Adrenal gland (tissue), 12 donors: Measurements from ENCODE around the gene MAGI2. TPM values are rescaled to one million over a fixed set of nuclear protein-coding genes. Genes with fewer than 3 reads are reported as not detected.

Experiments used
- DNase-seq, 7 donors: peaks; one replicate each; pipeline ENCODE4 v3.0.0-alpha.2; 2019 to 2020
- H3K27ac ChIP-seq, 5 donors: fragments of 200-600 bp; sonication (generic) in 4 of 5; 1 replicate in 3 of 5; 2 replicates in 2 of 5; pipeline versions ENCODE4 v1.5.1 to v1.8.0; 2016 to 2020; ENCODE audit warnings: mild to moderate bottlenecking in 1 of 5
- H3K27me3 ChIP-seq: fragments of 200-600 bp; 2 replicates; pipeline ENCODE4 v1.8.0; 2021
- H3K36me3 ChIP-seq, 2 donors: fragments of 200-600 bp; replicated peaks in 1 of 2; 1 replicate in 1 of 2; 2 replicates in 1 of 2; pipeline versions ENCODE4 v1.5.1 to v1.8.0; 2018 to 2022
- H3K4me1 ChIP-seq, 2 donors: fragments of 200-600 bp; replicated peaks in 1 of 2; 1 replicate in 1 of 2; 2 replicates in 1 of 2; pipeline versions ENCODE4 v1.5.1 to v1.8.0; 2018 to 2021
- H3K4me3 ChIP-seq, 4 donors: fragments of 200-600 bp; sonication (generic) in 3 of 4; one replicate each; pipeline ENCODE4 v1.5.1; 2016 to 2018
- H3K9me3 ChIP-seq, 3 donors: fragments of 200-600 bp; sonication (generic) in 1 of 3; replicated peaks in 1 of 3; 1 replicate in 2 of 3; 2 replicates in 1 of 3; pipeline versions ENCODE4 v1.5.1 to v1.8.0; 2016 to 2021
- CTCF ChIP-seq, 6 experiments: fragments of 450-650 bp in 4 of 6; fragments of 200-600 bp in 2 of 6; sonication (generic) in 1 of 6; IDR thresholded peaks; 1 replicate in 5 of 6; 2 replicates in 1 of 6; pipeline versions ENCODE4 v1.5.1 to v1.8.0; 2016 to 2021; ENCODE audit warnings: antibody characterized with exemption in 6 of 6, mild to moderate bottlenecking in 2 of 6, moderate library complexity in 1 of 6
- POLR2A ChIP-seq, 2 donors: fragments of 450-650 bp; IDR thresholded peaks; one replicate each; pipeline ENCODE4 v1.6.1; 2017; ENCODE audit warnings: antibody characterized with exemption in 2 of 2, mild to moderate bottlenecking in 2 of 2, moderate library complexity in 1 of 2
- WGBS, 4 donors: extraction: QIAGEN DNeasy Blood & Tissue Kit in 2 of 4; methylation state at CpG; one replicate each; pipeline versions ENCODE4 v1.1.5 to v1.1.7; 2013 to 2017; 5-methylcytosine and 5-hydroxymethylcytosine counted together
- intact Hi-C, 2 donors: fragments of 100-400 bp; cut with DNase I; formaldehyde crosslinking; loops; one replicate each; pipeline versions ENCODE4 v1.14.1 to v1.15.0; 2022 to 2023
- polyA plus RNA-seq, 3 donors: library from polyadenylated mRNA; stranded (reverse); fragments of 200-250 nt in 2 of 3; fragments of 350-450 nt in 1 of 3; fragmentation: Illumina TruSeq in 1 of 3; extraction: RNeasy Lipid Tissue Mini Kit (QIAGEN cat#74804) in 1 of 3; gene quantifications; one replicate each; pipeline ENCODE4 v1.2.3, GENCODE V29; 2013 to 2014
- total RNA-seq, 9 donors: library from RNA; depleted of rRNA in 4 of 9; stranded (reverse); fragments of >200 nt in 4 of 9; fragments of 120-200 nt in 1 of 9; fragmentation: NEBNext Ultra II Directional in 1 of 9; extraction: Animal tissue kit (Norgen Biotek cat#: 25700) in 1 of 9; gene quantifications; one replicate each; pipeline versions ENCODE4 v1.1.0 to v1.2.4, GENCODE V29; 2013 to 2023
- donor health status: healthy with polysubstance abuse.
- donor health status: Bipolar disorder and iron deficiency.
- donor health status: DM: yes; HTN: yes; CAD: no.
- donor health status: DM: no; HTN: no; CAD: no.
- donor health status: DM: no; HTN: no; CAD: no.
- donor health status: DM: yes; HTN: yes; CAD: no.

The MAGI2 gene
- total and polyA plus RNA-seq, 12 donors = 3.2 to 37.1 (median 17.1) TPM

- Histone ChIP-seq H3K4me1 (no peaks in the 10 kb centered on the region), H3K27ac (no peak overlapping the region), H3K9me3 (no peaks in the 10 kb centered on the region), H3K36me3 (no peaks in the 10 kb centered on the region), H3K27me3 (no peaks in the 10 kb centered on the region), H3K4me3 (no peak overlapping the region)
- intact Hi-C loops = no loop called here
- DNase-seq = no peak
- 73 to 84% (median 79%) methylated on average over 2 of the region's 2 CpGs for WGBS, 4 donors
- TF ChIP-seq CTCF (IDR thresholded peaks at IDR 0.05) = no peak
- no peak for TF ChIP-seq POLR2A (IDR thresholded peaks at IDR 0.05)
These were observed 1009.2 kb downstream of the MAGI2 start for GRCh38 chr7:78444267-78444666.

- H3K9me3 ChIP-seq = no peaks in the 10 kb centered on the region
- no peak overlapping the region for H3K4me3 ChIP-seq
- H3K27ac ChIP-seq = no peak overlapping the region
- WGBS, 4 donors = 69 to 84% (median 71%) methylated on average over 4 of the region's 4 CpGs
- H3K27me3 ChIP-seq = no peaks in the 10 kb centered on the region
- no peak for DNase-seq
- H3K4me1 ChIP-seq = no peaks in the 10 kb centered on the region
- intact Hi-C loops = no loop called here
- no peak for TF ChIP-seq POLR2A (IDR thresholded peaks at IDR 0.05)
- TF ChIP-seq CTCF (IDR thresholded peaks at IDR 0.05) = no peak
- H3K36me3 ChIP-seq = no peaks in the 10 kb centered on the region
These were observed 1009.7 kb downstream of the MAGI2 start for GRCh38 chr7:78443811-78444210.

GRCh38 chr7:78441737-78442136 lies 1011.7 kb downstream of the MAGI2 start:
- 78 to 91% (median 84%) methylated on average over 2 of the region's 2 CpGs for WGBS, 4 donors
- intact Hi-C loops = no loop called here

GRCh38 chr7:78438433-78438832 lies 1015.0 kb downstream of the MAGI2 start:
- no peak for DNase-seq
- Histone ChIP-seq H3K4me1 (no peaks in the 10 kb centered on the region), H3K27ac (no peak overlapping the region), H3K27me3 (no peaks in the 10 kb centered on the region), H3K36me3 (no peaks in the 10 kb centered on the region), H3K9me3 (no peaks in the 10 kb centered on the region), H3K4me3 (no peak overlapping the region)
- intact Hi-C loops = no loop called here
- WGBS, 4 donors = 83 to 91% (median 91%) methylated on average over 7 of the region's 7 CpGs
- TF ChIP-seq POLR2A (IDR thresholded peaks at IDR 0.05) = no peak
- TF ChIP-seq CTCF (IDR thresholded peaks at IDR 0.05) = no peak

More at GRCh38 chr7:78441737-78442136, 1011.7 kb downstream of the MAGI2 start:
- no peaks in the 10 kb centered on the region for H3K9me3 ChIP-seq
- H3K4me3 ChIP-seq = no peak overlapping the region
- no peak overlapping the region for H3K27ac ChIP-seq
- no peak for DNase-seq
- no peaks in the 10 kb centered on the region for H3K36me3 ChIP-seq
- no peak for TF ChIP-seq CTCF (IDR thresholded peaks at IDR 0.05)
- no peak for TF ChIP-seq POLR2A (IDR thresholded peaks at IDR 0.05)
- H3K4me1 ChIP-seq = no peaks in the 10 kb centered on the region
- no peaks in the 10 kb centered on the region for H3K27me3 ChIP-seq
